Pancreas (tissue), 10 donors: ENCODE data around the gene TXLNB. TPM values are rescaled to one million over a fixed set of nuclear protein-coding genes. Genes with fewer than 3 reads are reported as not detected.

ENCODE experiments used
- ATAC-seq, 4 donors: fragments of 200-7000 bp; cut with Tn5 transposase; one replicate each; pipeline versions ENCODE4 v1.8.0 to v1.9.1; 2020; ENCODE audit warnings: mild to moderate bottlenecking in 4 of 4, moderate library complexity in 4 of 4
- DNase-seq, 6 donors: peaks; one replicate each; pipeline ENCODE4 v3.0.0-alpha.2; 2020
- FAIRE-seq: peaks from 2 replicates; lab custom pipeline; 2012; peaks lifted over from hg19 to GRCh38; lab: Jason Lieb, UNC
- H3K27ac ChIP-seq, 4 donors: fragments of 200-600 bp; sonication (generic); 1 replicate in 3 of 4; 2 replicates in 1 of 4; pipeline versions ENCODE4 v1.5.0 to v1.8.0; 2020
- H3K27me3 ChIP-seq, 4 donors: fragments of 200-600 bp; one replicate each; pipeline ENCODE4 v1.8.0; 2021
- H3K36me3 ChIP-seq, 3 donors: fragments of 200-600 bp; sonication (generic) in 1 of 3; one replicate each; pipeline versions ENCODE4 v1.5.0 to v1.8.0; 2020 to 2021
- H3K4me1 ChIP-seq, 3 donors: fragments of 200-600 bp; one replicate each; pipeline ENCODE4 v1.8.0; 2021
- H3K4me3 ChIP-seq, 4 donors: fragments of 200-600 bp; sonication (generic) in 2 of 4; one replicate each; pipeline versions ENCODE4 v1.5.0 to v1.8.0; 2020 to 2021
- H3K9me3 ChIP-seq, 4 donors: fragments of 200-600 bp; one replicate each; pipeline ENCODE4 v1.8.0; 2021
- CTCF ChIP-seq, 4 donors: fragments of 200-600 bp; sonication (generic) in 3 of 4; IDR thresholded peaks; one replicate each; pipeline versions ENCODE4 v1.5.0 to v1.8.0; 2021; ENCODE audit warnings: antibody characterized with exemption in 4 of 4
- WGBS, 2 donors: extraction: QIAGEN DNeasy Blood & Tissue Kit; methylation state at CpG; one replicate each; pipeline ENCODE4 v1.1.7; 2013; 5-methylcytosine and 5-hydroxymethylcytosine counted together
- intact Hi-C, 3 donors: fragments of 100-400 bp; cut with DNase I; formaldehyde crosslinking; loops; one replicate each; pipeline versions ENCODE4 v1.11.1 to v1.14.2; 2022
- polyA plus RNA-seq, 2 donors: library from polyadenylated mRNA; stranded (reverse); fragments of 200-250 nt; gene quantifications; one replicate each; pipeline ENCODE4 v1.2.3, GENCODE V29; 2013
- total RNA-seq, 6 donors: library from RNA; stranded (reverse); fragmentation: NEBNext Ultra II Directional in 4 of 6; extraction: Animal tissue kit (Norgen Biotek cat#: 25700) in 4 of 6; gene quantifications; one replicate each; pipeline versions ENCODE4 v1.2.1 to v1.2.4, GENCODE V29; 2021 to 2023
- donor health status: healthy with polysubstance abuse.
- donor health status: DM: no; HTN: no; CAD: no; lungs with moderate emphysema.
- donor health status: DM: no; HTN: no; CAD: no.
- donor health status: control.
- donor health status: control.
- donor health status: Bipolar disorder and iron deficiency.
- donor health status: DM: yes; HTN: yes; CAD: no.
- donor health status: DM: no; HTN: no; CAD: no.
- donor health status: DM: no; HTN: no; CAD: no.
- donor health status: DM: yes; HTN: yes; CAD: no.

The TXLNB gene
- total and polyA plus RNA-seq, 8 donors: 0.03 to 0.47 (median 0.08) TPM; not detected in 1

GRCh38 chr6:139313784-139314545, 22.2 kb upstream of the TXLNB start:
- H3K36me3 ChIP-seq: no peaks in the 10 kb centered on the region
- DNase-seq (no peak), FAIRE-seq (no peak), ATAC-seq (no peak)
- WGBS, 2 donors: 55 to 62% methylated on average over 6 of the region's 6 CpGs
- H3K27me3 ChIP-seq: no peaks in the 10 kb centered on the region
- intact Hi-C loops: no loop called here
- no peak for TF ChIP-seq CTCF (IDR thresholded peaks at IDR 0.05)
- no peaks in the 10 kb centered on the region for H3K9me3 ChIP-seq
- no peak overlapping the region for H3K27ac ChIP-seq
- peaks cover 0 to 8% (median 0%) of the 10 kb centered on the region in 3 donors for H3K4me1 ChIP-seq
- H3K4me3 ChIP-seq: no peak overlapping the region

GRCh38 chr6:139313229-139313628, 21.4 kb upstream of the TXLNB start:
- WGBS, 2 donors: 92% methylated on average over 7 of the region's 7 CpGs
- FAIRE-seq (no peak), ATAC-seq (no peak)

GRCh38 chr6:139311831-139312230, 20.0 kb upstream of the TXLNB start:
- Histone ChIP-seq H3K4me3 (no peak overlapping the region), H3K27me3 (no peaks in the 10 kb centered on the region), H3K9me3 (no peaks in the 10 kb centered on the region), H3K36me3 (no peaks in the 10 kb centered on the region), H3K27ac (no peak overlapping the region), H3K4me1 (peaks cover 0 to 9% (median 0%) of the 10 kb centered on the region in 3 donors)
- intact Hi-C loops: no loop called here
- 86 to 89% methylated on average over 2 of the region's 2 CpGs for WGBS, 2 donors
- ATAC-seq (no peak), FAIRE-seq (no peak), DNase-seq (no peak)
- TF ChIP-seq CTCF (IDR thresholded peaks at IDR 0.05): no peak

More at GRCh38 chr6:139313229-139313628, 21.4 kb upstream of the TXLNB start:
- TF ChIP-seq CTCF (IDR thresholded peaks at IDR 0.05): no peak
- Histone ChIP-seq H3K27me3 (no peaks in the 10 kb centered on the region), H3K27ac (no peak overlapping the region), H3K4me3 (no peak overlapping the region), H3K4me1 (peaks cover 0 to 9% (median 0%) of the 10 kb centered on the region in 3 donors), H3K9me3 (no peaks in the 10 kb centered on the region), H3K36me3 (no peaks in the 10 kb centered on the region)
- intact Hi-C loops: no loop called here
- no peak for DNase-seq

- no peaks in the 10 kb centered on the region for H3K36me3 ChIP-seq
- no peaks in the 10 kb centered on the region for H3K9me3 ChIP-seq
- no peak for TF ChIP-seq CTCF (IDR thresholded peaks at IDR 0.05)
- no peaks in the 10 kb centered on the region for H3K27me3 ChIP-seq
- FAIRE-seq (no peak), DNase-seq (peak in 1 of 6 donors; percentile 34), ATAC-seq (peak in 3 of 4 donors; percentile 64 to 90 (median 81))
- H3K4me1 ChIP-seq: peaks cover 0 to 9% (median 0%) of the 10 kb centered on the region in 3 donors
- H3K27ac ChIP-seq: peak overlapping the region in 2 of 4 donors; percentile 3 to 26
- 36 to 39% methylated on average over 2 of the region's 2 CpGs for WGBS, 2 donors
- no peak overlapping the region for H3K4me3 ChIP-seq
- intact Hi-C loops: no loop called here
Observed at GRCh38 chr6:139308936-139309603, 17.3 kb upstream of the TXLNB start.
